ENCODE data around the gene CAMK2B. TPM values are rescaled to one million over a fixed set of nuclear protein-coding genes. Genes with fewer than 3 reads are reported as not detected.

Gene CAMK2B
- total RNA-seq, 1 experiment from 2014 or later = 0.34 TPM

- no peak for DNase-seq (ENCODE audit: low read depth, low spot score)
Observed at GRCh38 chr7:44313016-44313415, 12.4 kb downstream of the CAMK2B start.

More at GRCh38 chr7:44313016-44313415, 12.4 kb downstream of the CAMK2B start:
- no peak overlapping the region for H2AFZ ChIP-seq (ENCODE audit: low read depth, low read length, poor library complexity, severe bottlenecking)
- H3K4me3 ChIP-seq (replicated peaks in 1 of 2; ENCODE audit: low read depth in 1 of 2, low read length in 2 of 2) = no peak overlapping the region
- H3K9ac ChIP-seq (ENCODE audit: low read length) = no peak overlapping the region
- no peaks in the 10 kb centered on the region for H3K79me2 ChIP-seq (ENCODE audit: insufficient read depth, low read length)
- no peak for ATAC-seq
- H3K27me3 ChIP-seq (ENCODE audit: insufficient read depth, low read length) = no peaks in the 10 kb centered on the region
- TF ChIP-seq ATF3 (IDR thresholded peaks at IDR 0.05) (no peak), CTCF (IDR thresholded peaks at IDR 0.05 in 2 of 3, conservative IDR thresholded peaks at IDR 0.05 in 1 of 3; ENCODE audit: borderline replicate concordance in 1 of 3, insufficient read depth in 1 of 3, low read depth in 2 of 3, low read length in 2 of 3) (no peak), FOSL1 (IDR thresholded peaks at IDR 0.05; ENCODE audit: low read depth) (no peak), RAD21 (IDR thresholded peaks at IDR 0.05; ENCODE audit: low read depth) (no peak), MAX (IDR thresholded peaks at IDR 0.05) (no peak), SP1 (IDR thresholded peaks at IDR 0.05; ENCODE audit: low read depth) (no peak), POLR2AphosphoS5 (IDR thresholded peaks at IDR 0.05; ENCODE audit: low read depth, low read length) (no peak), YY1 (IDR thresholded peaks at IDR 0.05; ENCODE audit: extremely low read depth, insufficient replicate concordance, low read depth, low read length) (no peak), EZH2 (IDR thresholded peaks at IDR 0.05) (no peak), ELF1 (IDR thresholded peaks at IDR 0.05; ENCODE audit: borderline replicate concordance, low read depth) (no peak), POLR2A (IDR thresholded peaks at IDR 0.05; ENCODE audit: borderline replicate concordance, extremely low read depth, insufficient read depth, insufficient read length) (no peak), ZNF274 (IDR thresholded peaks at IDR 0.05; ENCODE audit: low read depth, low read length) (no peak), TCF7L2 (IDR thresholded peaks at IDR 0.05; ENCODE audit: borderline replicate concordance, extremely low read depth, insufficient read depth, insufficient read length) (no peak), EZH2phosphoT487 (IDR thresholded peaks at IDR 0.05; ENCODE audit: borderline replicate concordance) (no peak), ZFX (IDR thresholded peaks at IDR 0.05) (no peak), CEBPB (IDR thresholded peaks at IDR 0.05; ENCODE audit: low read depth) (no peak), JUND (IDR thresholded peaks at IDR 0.05) (no peak), SRF (IDR thresholded peaks at IDR 0.05; ENCODE audit: low read depth) (no peak), CBX3 (IDR thresholded peaks at IDR 0.05; ENCODE audit: low read depth) (no peak)
- intact Hi-C loops (cut with micrococcal nuclease) = no loop called here
- no TSS peak for BruUV-seq (replicated peaks)
- H3K36me3 ChIP-seq (ENCODE audit: control insufficient read depth in 1 of 2, insufficient read depth in 2 of 2, low read length in 2 of 2) = no peaks in the 10 kb centered on the region
- POLR2A ChIA-PET = no interaction called here
- RAD21 ChIA-PET (ENCODE audit: low non-redundant PET in 1 of 2, low total read pairs in 2 of 2, uncharacterized antibody in 2 of 2, unreplicated experiment in 2 of 2) = no interaction called here
- peaks cover 0 to 3% of the 10 kb centered on the region in 2 experiments; a peak in 2 of 4 replicates for H3K4me1 ChIP-seq (ENCODE audit: control insufficient read depth in 1 of 2, insufficient read depth in 2 of 2, low read length in 2 of 2)
- 0 out of 4 replicates have a peak, but pooled peaks cover 0 to 5% of the 10 kb centered on the region in 2 experiments for H3K9me3 ChIP-seq (ENCODE audit: control insufficient read depth in 1 of 2, insufficient read depth in 1 of 2, low read depth in 1 of 2, low read length in 2 of 2)
- H3K27ac ChIP-seq (ENCODE audit: low read depth, low read length) = no peak overlapping the region
- no peak overlapping the region for H3K4me2 ChIP-seq (ENCODE audit: low read length)
- H3K9me2 ChIP-seq (ENCODE audit: insufficient read depth) = no peaks in the 10 kb centered on the region
- H4K20me1 ChIP-seq (ENCODE audit: insufficient read depth) = no peaks in the 10 kb centered on the region
- CTCF ChIA-PET = no interaction called here
